GM23338 (cell line): Measurements from ENCODE around the gene ANO6. TPM values are rescaled to one million over a fixed set of nuclear protein-coding genes. Genes with fewer than 3 reads are reported as not detected.

Source experiments
- ATAC-seq: fragments of 200-7000 bp; cut with Tn5 transposase; 3 replicates; pipeline ENCODE4 v1.9.1; 2020
- DNase-seq: peaks from one replicate; pipeline ENCODE4 v3.0.0-alpha.2; 2015; ENCODE audit warnings: low spot score
- H2AFZ ChIP-seq: fragments of 200-600 bp; sonication (generic); 2 replicates; pipeline ENCODE4 v1.8.0; 2016; ENCODE audit warnings: antibody characterized with exemption, mild to moderate bottlenecking, moderate library complexity
- H3F3A ChIP-seq: fragments of 200-600 bp; sonication (generic); replicated peaks from 2 replicates; pipeline ENCODE4 v1.8.0; 2017; ENCODE audit warnings: antibody characterized with exemption, mixed run types, low read depth
- H3K27ac ChIP-seq: fragments of 200-600 bp; sonication (generic); 2 replicates; pipeline ENCODE4 v1.6.1; 2016; ENCODE audit warnings: low read depth
- H3K27me3 ChIP-seq: fragments of 200-600 bp; sonication (generic); 2 replicates; pipeline ENCODE4 v1.8.0; 2016; ENCODE audit warnings: mild to moderate bottlenecking, mixed run types, moderate library complexity; ENCODE audit not compliant: insufficient read depth
- H3K36me3 ChIP-seq: fragments of 200-600 bp; sonication (generic); 2 replicates; pipeline ENCODE4 v1.8.0; 2016; ENCODE audit warnings: mild to moderate bottlenecking; ENCODE audit not compliant: insufficient read depth
- H3K4me1 ChIP-seq: fragments of 200-600 bp; sonication (generic); 2 replicates; pipeline ENCODE4 v1.8.0; 2016; ENCODE audit warnings: mild to moderate bottlenecking, moderate library complexity; ENCODE audit not compliant: insufficient read depth
- H3K4me2 ChIP-seq: fragments of 200-600 bp; sonication (generic); 2 replicates; pipeline ENCODE4 v1.7.1; 2017; ENCODE audit warnings: mixed run types
- H3K4me3 ChIP-seq: fragments of 200-600 bp; sonication (generic); 2 replicates; pipeline ENCODE4 v1.6.1; 2016; ENCODE audit warnings: mixed run types
- H3K79me2 ChIP-seq: fragments of 200-600 bp; sonication (generic); replicated peaks from 2 replicates; pipeline ENCODE4 v1.8.0; 2017; ENCODE audit warnings: mild to moderate bottlenecking; ENCODE audit not compliant: insufficient read depth
- H3K9me2 ChIP-seq: fragments of 200-600 bp; sonication (generic); 2 replicates; pipeline ENCODE4 v1.8.0; 2017; ENCODE audit not compliant: insufficient read depth
- H4K20me1 ChIP-seq: fragments of 200-600 bp; sonication (generic); replicated peaks from 2 replicates; pipeline ENCODE4 v1.8.0; 2017; ENCODE audit warnings: mild to moderate bottlenecking; ENCODE audit not compliant: insufficient read depth
- H3K27ac Mint-ChIP-seq: 2 replicates; pipeline ENCODE4 v1.8.0; 2020; ENCODE audit warnings: inconsistent platforms, mild to moderate bottlenecking, moderate library complexity, mixed read lengths
- H3K27me3 Mint-ChIP-seq: 3 replicates; pipeline ENCODE4 v1.8.0; 2022; ENCODE audit warnings: low read depth, mild to moderate bottlenecking, moderate library complexity, mixed read lengths, inconsistent platforms; ENCODE audit not compliant: insufficient read depth, poor library complexity
- H3K36me3 Mint-ChIP-seq: 3 replicates; pipeline ENCODE4 v1.8.0; 2021; ENCODE audit warnings: low read depth, mild to moderate bottlenecking, inconsistent platforms, moderate library complexity, mixed read lengths
- H3K4me1 Mint-ChIP-seq: 3 replicates; pipeline ENCODE4 v1.8.0; 2020; ENCODE audit warnings: mild to moderate bottlenecking, inconsistent platforms, mixed read lengths
- H3K4me3 Mint-ChIP-seq: 3 replicates; pipeline ENCODE4 v1.8.0; 2021; ENCODE audit warnings: moderate library complexity, mild to moderate bottlenecking, inconsistent platforms, mixed read lengths
- H3K9me3 Mint-ChIP-seq: 3 replicates; pipeline ENCODE4 v1.8.0; 2020; ENCODE audit warnings: moderate library complexity, mild to moderate bottlenecking, inconsistent platforms, mixed read lengths
- CREB1 ChIP-seq: fragments of 250-450 bp; sonication (Bioruptor Pico); IDR thresholded peaks from 2 replicates; pipeline ENCODE4 v1.5.0; 2020; ENCODE audit warnings: low read depth, mild to moderate bottlenecking, moderate library complexity
- ETS1 ChIP-seq: IDR thresholded peaks from 2 replicates; pipeline ENCODE4 v1.6.1; 2016; ENCODE audit warnings: antibody characterized with exemption
- EZH2phosphoT487 ChIP-seq: fragments of 200-600 bp; sonication (generic); IDR thresholded peaks from one replicate; pipeline ENCODE4 v1.8.1; 2018; ENCODE audit warnings: antibody characterized with exemption; ENCODE audit not compliant: unreplicated experiment
- NANOG ChIP-seq: IDR thresholded peaks from 2 replicates; pipeline ENCODE4 v1.6.1; 2016; ENCODE audit warnings: antibody characterized with exemption, borderline replicate concordance
- POLR2AphosphoS5 ChIP-seq: IDR thresholded peaks from 2 replicates; pipeline ENCODE4 v1.6.1; 2016; ENCODE audit warnings: antibody characterized with exemption, low read depth
- REST ChIP-seq: IDR thresholded peaks from one replicate; pipeline ENCODE4 v1.6.1; 2018; ENCODE audit warnings: antibody characterized with exemption; ENCODE audit not compliant: unreplicated experiment
- STAT1 ChIP-seq: IDR thresholded peaks from one replicate; pipeline ENCODE4 v1.6.1; 2016; ENCODE audit warnings: antibody characterized with exemption; ENCODE audit not compliant: unreplicated experiment
- ZNF114 ChIP-seq: fragments of 250-450 bp; sonication (Bioruptor Pico); IDR thresholded peaks from 2 replicates; pipeline ENCODE4 v1.5.0; 2020; ENCODE audit warnings: mild to moderate bottlenecking, moderate library complexity
- ZNF331 ChIP-seq: fragments of 250-450 bp; sonication (Bioruptor Pico); IDR thresholded peaks from 2 replicates; pipeline ENCODE4 v1.5.0; 2020; ENCODE audit warnings: low read depth, mild to moderate bottlenecking, moderate library complexity
- ZNF462 ChIP-seq: fragments of 250-450 bp; sonication (Bioruptor Pico); IDR thresholded peaks from 2 replicates; pipeline ENCODE4 v1.5.0; 2020; ENCODE audit warnings: mild to moderate bottlenecking, moderate library complexity
- polyA plus RNA-seq: library from polyadenylated mRNA; unstranded; fragments of >200 nt; fragmentation: Nextera tagmentation; extraction: Ambion mirVana; gene quantifications from 2 replicates; pipeline ENCODE4 v1.2.1, GENCODE V29; 2016
- total RNA-seq: library from RNA; depleted of rRNA; stranded (reverse); fragments of >200 nt; shearing (Covaris generic); gene quantifications from 2 replicates; pipeline ENCODE4 v1.2.3, GENCODE V29; 2014
- TF ChIP-seq, protein P1 (sequence below), 2 experiments: fragments of 200-600 bp in 1 of 2; sonication (generic) in 1 of 2; conservative IDR thresholded peaks; 2 replicates each; pipeline versions ENCODE4 v1.5.1 to v1.6.1; 2016 to 2017; ENCODE audit warnings: antibody characterized with exemption in 2 of 2, low read depth in 2 of 2, mild to moderate bottlenecking in 2 of 2, moderate library complexity in 1 of 2

Gene ANO6
- total and polyA plus RNA-seq, 2 experiments from 2014 or later = 21.1 to 48.9 TPM

DNA sequence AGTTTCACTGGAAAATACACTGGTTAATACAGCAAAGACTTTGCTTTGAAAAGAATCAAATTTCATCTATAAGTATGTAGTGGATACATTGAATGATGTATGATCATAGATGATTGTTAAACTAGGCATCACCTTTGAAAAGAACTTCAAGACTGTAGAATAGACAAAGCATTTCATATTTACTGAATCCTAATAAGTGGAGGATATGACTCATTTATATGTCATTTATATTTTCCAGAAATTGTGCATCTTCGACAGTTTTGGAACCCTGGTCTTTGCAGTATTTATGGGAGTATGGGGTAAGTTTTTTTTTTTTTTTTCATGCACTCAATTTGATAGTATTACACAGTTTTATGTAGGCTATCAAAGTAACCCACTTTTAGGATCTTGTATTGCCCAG, 161.9 kb downstream of the ANO6 start:
- H4K20me1 ChIP-seq = no peaks in the 10 kb centered on the region
- Mint-ChIP-seq H3K27ac (no peak overlapping the region), H3K27me3 (no peaks in the 10 kb centered on the region), H3K9me3 (no peaks in the 10 kb centered on the region; the same call in 2 of the 3 replicates), H3K36me3 (peaks cover 23% of the 10 kb centered on the region), H3K4me3 (no peak overlapping the region), H3K4me1 (no peaks in the 10 kb centered on the region)
- no peak overlapping the region for H3K4me2 ChIP-seq
- DNase-seq (no peak), ATAC-seq (no peak)
- no peaks in the 10 kb centered on the region for H3K36me3 ChIP-seq
- H3F3A ChIP-seq = no peaks in the 10 kb centered on the region
- TF ChIP-seq NANOG = no peak
- no peak for TF ChIP-seq ZNF331 (CRISPR knock-in tag)
- no peak for TF ChIP-seq REST
- TF ChIP-seq POLR2AphosphoS5 = no peak
- no peak for TF ChIP-seq STAT1
- TF ChIP-seq ETS1 = no peak
- TF ChIP-seq, protein P1, sequence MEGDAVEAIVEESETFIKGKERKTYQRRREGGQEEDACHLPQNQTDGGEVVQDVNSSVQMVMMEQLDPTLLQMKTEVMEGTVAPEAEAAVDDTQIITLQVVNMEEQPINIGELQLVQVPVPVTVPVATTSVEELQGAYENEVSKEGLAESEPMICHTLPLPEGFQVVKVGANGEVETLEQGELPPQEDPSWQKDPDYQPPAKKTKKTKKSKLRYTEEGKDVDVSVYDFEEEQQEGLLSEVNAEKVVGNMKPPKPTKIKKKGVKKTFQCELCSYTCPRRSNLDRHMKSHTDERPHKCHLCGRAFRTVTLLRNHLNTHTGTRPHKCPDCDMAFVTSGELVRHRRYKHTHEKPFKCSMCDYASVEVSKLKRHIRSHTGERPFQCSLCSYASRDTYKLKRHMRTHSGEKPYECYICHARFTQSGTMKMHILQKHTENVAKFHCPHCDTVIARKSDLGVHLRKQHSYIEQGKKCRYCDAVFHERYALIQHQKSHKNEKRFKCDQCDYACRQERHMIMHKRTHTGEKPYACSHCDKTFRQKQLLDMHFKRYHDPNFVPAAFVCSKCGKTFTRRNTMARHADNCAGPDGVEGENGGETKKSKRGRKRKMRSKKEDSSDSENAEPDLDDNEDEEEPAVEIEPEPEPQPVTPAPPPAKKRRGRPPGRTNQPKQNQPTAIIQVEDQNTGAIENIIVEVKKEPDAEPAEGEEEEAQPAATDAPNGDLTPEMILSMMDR (conservative IDR thresholded peaks at IDR 0.05; ENCODE audit: low read depth in 2 of 2) = no peak
- TF ChIP-seq ZNF462 (CRISPR knock-in tag) = no peak
- no peak for TF ChIP-seq CREB1 (CRISPR knock-in tag)
- no peak for TF ChIP-seq ZNF114 (CRISPR knock-in tag)
- no peak for TF ChIP-seq EZH2phosphoT487
- H2AFZ ChIP-seq = no peak overlapping the region
- H3K27me3 ChIP-seq = no peaks in the 10 kb centered on the region
- H3K4me3 ChIP-seq = no peak overlapping the region
- no peak overlapping the region for H3K27ac ChIP-seq
- peaks cover under 1% of the 10 kb centered on the region; the same call in 1 of the 2 replicates for H3K9me2 ChIP-seq
- no peaks in the 10 kb centered on the region for H3K4me1 ChIP-seq
- no peaks in the 10 kb centered on the region for H3K79me2 ChIP-seq
